ENCODE results near the gene BLM. TPM values are rescaled to one million over a fixed set of nuclear protein-coding genes. Genes with fewer than 3 reads are reported as not detected.

The BLM gene
- polyA plus RNA-seq, 1 of the 3 experiments (the other 2 are of a cell fraction) = 2.7 TPM

GRCh38 chr15:90865702-90866101 is 148.6 kb downstream of the BLM start:
- no peak overlapping the region for H2AFZ ChIP-seq (ENCODE audit: low read depth)
- no peak overlapping the region for H3K4me3 ChIP-seq (ENCODE audit: low read depth in 2 of 2, low read length in 1 of 2)
- H3K4me1 ChIP-seq (ENCODE audit: control insufficient read depth in 1 of 2, insufficient read depth in 2 of 2, low read depth in 1 of 2, low read length in 1 of 2) = peaks cover 10 to 20% of the 10 kb centered on the region in 2 experiments; a peak in 2 of 4 replicates
- 92% methylated on average over 4 of the region's 4 CpGs for WGBS (ENCODE audit: low lambda C conversion rate)
- DNase-seq = no peak
- peaks cover 22% of the 10 kb centered on the region for H3F3A ChIP-seq (replicated peaks; ENCODE audit: insufficient read depth)
- TF ChIP-seq, protein P1, sequence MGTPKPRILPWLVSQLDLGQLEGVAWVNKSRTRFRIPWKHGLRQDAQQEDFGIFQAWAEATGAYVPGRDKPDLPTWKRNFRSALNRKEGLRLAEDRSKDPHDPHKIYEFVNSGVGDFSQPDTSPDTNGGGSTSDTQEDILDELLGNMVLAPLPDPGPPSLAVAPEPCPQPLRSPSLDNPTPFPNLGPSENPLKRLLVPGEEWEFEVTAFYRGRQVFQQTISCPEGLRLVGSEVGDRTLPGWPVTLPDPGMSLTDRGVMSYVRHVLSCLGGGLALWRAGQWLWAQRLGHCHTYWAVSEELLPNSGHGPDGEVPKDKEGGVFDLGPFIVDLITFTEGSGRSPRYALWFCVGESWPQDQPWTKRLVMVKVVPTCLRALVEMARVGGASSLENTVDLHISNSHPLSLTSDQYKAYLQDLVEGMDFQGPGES (IDR thresholded peaks at IDR 0.05; ENCODE audit: low read depth, low read length) = no peak
- TF ChIP-seq RXRA (IDR thresholded peaks at IDR 0.05; ENCODE audit: borderline replicate concordance, low read depth) = no peak
- no peak for TF ChIP-seq EZH2phosphoT487 (IDR thresholded peaks at IDR 0.05; ENCODE audit: borderline replicate concordance, low read depth)
- no peak for TF ChIP-seq GATA2 (CRISPR knock-in tag; IDR thresholded peaks at IDR 0.05)
- no peak for TF ChIP-seq FOXJ3 (CRISPR knock-in tag; IDR thresholded peaks at IDR 0.05)
- TF ChIP-seq EP300 (IDR thresholded peaks at IDR 0.05; ENCODE audit: borderline replicate concordance in 1 of 2, low read depth in 1 of 2, low read length in 1 of 2) = no peak
- no peak for TF ChIP-seq ELF1 (IDR thresholded peaks at IDR 0.05)
- no peak for TF ChIP-seq SIN3A (IDR thresholded peaks at IDR 0.05; ENCODE audit: borderline replicate concordance, low read depth, low read length)
- TF ChIP-seq, protein P2, sequence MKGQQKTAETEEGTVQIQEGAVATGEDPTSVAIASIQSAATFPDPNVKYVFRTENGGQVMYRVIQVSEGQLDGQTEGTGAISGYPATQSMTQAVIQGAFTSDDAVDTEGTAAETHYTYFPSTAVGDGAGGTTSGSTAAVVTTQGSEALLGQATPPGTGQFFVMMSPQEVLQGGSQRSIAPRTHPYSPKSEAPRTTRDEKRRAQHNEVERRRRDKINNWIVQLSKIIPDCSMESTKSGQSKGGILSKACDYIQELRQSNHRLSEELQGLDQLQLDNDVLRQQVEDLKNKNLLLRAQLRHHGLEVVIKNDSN (IDR thresholded peaks at IDR 0.05; ENCODE audit: borderline replicate concordance, low read depth) = no peak
- no peak for TF ChIP-seq MXI1 (IDR thresholded peaks at IDR 0.05; ENCODE audit: low read depth, low read length)
- no peak for TF ChIP-seq YY1 (IDR thresholded peaks at IDR 0.05; ENCODE audit: low read depth)
- no peak for TF ChIP-seq TEAD4 (IDR thresholded peaks at IDR 0.05; ENCODE audit: borderline replicate concordance, insufficient read depth)
- TF ChIP-seq NFIC (IDR thresholded peaks at IDR 0.05; ENCODE audit: borderline replicate concordance) = no peak
- TF ChIP-seq POLR2AphosphoS5 (IDR thresholded peaks at IDR 0.05; ENCODE audit: low read depth, low read length) = no peak
- no peak for TF ChIP-seq RAD21 (IDR thresholded peaks at IDR 0.05; ENCODE audit: low read length)
- TF ChIP-seq SMC3 (IDR thresholded peaks at IDR 0.05; ENCODE audit: low read depth, low read length) = no peak
- TF ChIP-seq CTCF (IDR thresholded peaks at IDR 0.05) = no peak
- TF ChIP-seq RFX5 (IDR thresholded peaks at IDR 0.05; ENCODE audit: low read length) = no peak
- TF ChIP-seq CHD2 (IDR thresholded peaks at IDR 0.05; ENCODE audit: low read length, partially characterized antibody) = no peak
- H3K9me3 ChIP-seq = no peaks in the 10 kb centered on the region
- ChIA-PET CTCF (interaction anchor here (0.9 kb wide), 1 partner anchor 20 kb away, joined by 3 read pairs; no protein-coding TSS in a partner anchor), POLR2A (no interaction called here)
- no peak overlapping the region for H3K9ac ChIP-seq
- H3K36me3 ChIP-seq (replicated peaks in 1 of 2; ENCODE audit: control insufficient read depth in 1 of 2, insufficient read depth in 2 of 2, low read length in 1 of 2) = no peaks in the 10 kb centered on the region
- H3K9me2 ChIP-seq = no peaks in the 10 kb centered on the region
- no peak overlapping the region for H3K4me2 ChIP-seq
- H3K27ac ChIP-seq (ENCODE audit: low read depth in 2 of 2, low read length in 1 of 2) = no peak overlapping the region
- peaks cover 10% of the 10 kb centered on the region for H3K79me2 ChIP-seq (ENCODE audit: insufficient read depth)
- H4K20me1 ChIP-seq (ENCODE audit: insufficient read depth) = no peaks in the 10 kb centered on the region
- H3K27me3 ChIP-seq (ENCODE audit: insufficient read depth) = no peaks in the 10 kb centered on the region

Small RNA genes lying within 50 kb of the gene (small RNA-seq; reads per million reads assigned to genes)
- gene RF00093 = 0 reads per million in 7 experiments
- gene RN7SL363P = 0 reads per million in 7 experiments

Other genes with a start within 250 kb of the BLM start
- gene CRTC3, start 187.4 kb upstream of the BLM start, polyA plus RNA-seq (2012; rRNA removed) = 16.7 TPM in 2 replicates
- gene FURIN, start 151.2 kb downstream of the BLM start, polyA plus RNA-seq (2012; rRNA removed) = 33.5 and 40.8 TPM in 2 replicates
- 0.03 and 0.13 TPM in 2 replicates for gene FES, start 167.2 kb downstream of the BLM start, polyA plus RNA-seq (2012; rRNA removed)
- 25.6 and 35.0 TPM in 2 replicates for gene MAN2A2, start 186.0 kb downstream of the BLM start, polyA plus RNA-seq (2012; rRNA removed)
- gene HDDC3, start 215.2 kb downstream of the BLM start, polyA plus RNA-seq (2012; rRNA removed) = 24.2 and 25.8 TPM in 2 replicates
- 85.1 and 89.4 TPM in 2 replicates for gene UNC45A, start 217.9 kb downstream of the BLM start, polyA plus RNA-seq (2012; rRNA removed)
- gene RCCD1, start 237.5 kb downstream of the BLM start, polyA plus RNA-seq (2012; rRNA removed) = 19.5 and 21.2 TPM in 2 replicates

All from SK-N-SH (cell line).